Activated CD8-positive, alpha-beta memory T cell treated with anti-CD3 and anti-CD28 coated beads for 1 hour (primary cell): ENCODE measurements around the gene DAGLB.
"Not testable (repeated sequence)": the region's sequence is repeated elsewhere in the genome, so short reads cannot be mapped to it uniquely, and the experiment has no call there.

Experiments used
- DNase-seq, 2 donors: peaks; one replicate each; pipeline ENCODE4 v3.0.0-alpha.2; 2020; ENCODE audit warnings: low read depth in 1 of 2; ENCODE audit errors: extremely low read depth in 1 of 2

Gene DAGLB

GRCh38 chr7:6378556-6378955 is 69.2 kb downstream of the DAGLB start:
- DNase-seq = not testable (repeated sequence)

DNA sequence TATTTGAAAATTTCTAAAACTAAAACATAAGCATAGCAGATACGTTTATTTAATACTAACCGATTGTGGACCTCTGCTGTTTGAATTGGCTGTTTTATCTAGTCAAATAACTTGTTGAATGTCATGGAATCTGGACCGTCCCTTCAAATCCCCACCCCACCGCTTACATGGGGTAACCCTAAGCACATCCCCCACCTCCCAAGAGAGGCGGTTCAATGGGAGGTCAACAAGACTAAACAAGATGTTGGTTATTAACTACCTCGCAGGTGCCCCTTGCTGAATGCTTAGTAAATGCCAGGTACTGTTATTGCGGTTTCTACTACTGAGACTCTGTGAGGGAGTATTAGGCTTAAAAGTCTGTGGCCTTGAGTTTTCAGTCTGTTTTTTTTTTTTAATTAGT is 70.9 kb downstream of the DAGLB start:
- DNase-seq = no peak

DNA sequence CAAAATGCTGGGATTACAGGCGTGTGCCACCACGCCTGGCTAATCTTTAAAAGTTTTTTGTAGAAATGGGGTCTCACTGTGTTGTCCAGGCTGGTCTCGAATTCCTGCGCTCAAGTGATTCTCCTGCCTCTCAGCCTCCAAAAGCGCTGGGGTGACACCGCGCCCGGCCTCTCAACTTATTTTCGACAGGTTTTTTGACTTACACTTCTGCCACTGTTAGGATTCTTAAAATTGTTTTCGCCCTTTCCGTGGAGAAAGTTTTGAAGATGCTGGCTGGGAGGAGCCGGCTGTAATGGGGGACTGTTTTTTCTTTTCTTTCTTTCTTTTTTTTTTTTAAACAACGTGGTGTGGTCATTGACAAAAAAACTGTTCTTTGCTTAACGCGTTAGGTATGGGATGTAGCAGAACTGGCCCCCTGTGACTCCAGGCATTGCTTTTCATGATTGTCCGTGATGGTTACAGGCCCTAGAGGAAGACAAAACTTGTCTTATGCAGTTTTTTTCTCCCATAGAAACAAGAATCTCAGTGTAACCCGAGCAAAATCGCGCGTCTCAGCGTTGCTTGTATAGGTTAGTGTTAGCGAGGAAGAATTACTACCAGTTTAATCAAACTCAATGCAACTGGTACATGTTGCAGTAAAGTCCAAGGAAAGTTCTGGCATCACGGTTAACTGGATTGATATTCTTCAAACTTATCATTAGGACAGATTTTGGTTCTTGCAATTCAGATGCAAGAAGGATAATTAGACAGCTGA is 72.2 kb downstream of the DAGLB start:
- DNase-seq = no peak

GRCh38 chr7:6367701-6368211 is 80.0 kb downstream of the DAGLB start:
- no peak for DNase-seq

GRCh38 chr7:6365451-6365850 is 82.3 kb downstream of the DAGLB start:
- DNase-seq = no peak

DNA sequence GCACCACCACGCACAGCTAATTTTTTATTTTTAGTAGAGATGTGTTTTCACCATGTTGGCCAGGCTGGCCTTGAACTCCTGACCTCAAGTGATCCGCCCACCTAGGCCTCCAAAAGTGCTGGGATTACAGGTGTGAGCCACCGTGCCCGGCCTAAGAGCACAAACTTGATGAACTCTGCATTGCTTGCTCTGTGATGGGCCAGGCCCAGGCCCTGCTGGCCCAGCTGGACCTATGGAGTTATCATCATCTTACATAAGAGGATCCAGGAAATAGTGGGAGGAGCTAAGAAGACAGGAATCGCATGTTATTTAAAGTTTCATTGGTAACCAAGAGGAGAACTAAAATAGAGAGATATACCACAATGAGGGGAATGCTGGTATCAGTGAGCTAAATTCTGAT is 86.9 kb downstream of the DAGLB start:
- DNase-seq = no peak

GRCh38 chr7:6359734-6360133 is 88.0 kb downstream of the DAGLB start:
- DNase-seq = no peak
